Raji (cell line): ENCODE data around the gene SMAD3.

ENCODE experiments used
- POLR2A ChIP-seq: IDR thresholded peaks from 2 replicates; pipeline ENCODE4 v1.6.1; 2011; ENCODE audit warnings: low read depth, low read length, control low read depth; ENCODE audit not compliant: insufficient read depth

The SMAD3 gene

DNA sequence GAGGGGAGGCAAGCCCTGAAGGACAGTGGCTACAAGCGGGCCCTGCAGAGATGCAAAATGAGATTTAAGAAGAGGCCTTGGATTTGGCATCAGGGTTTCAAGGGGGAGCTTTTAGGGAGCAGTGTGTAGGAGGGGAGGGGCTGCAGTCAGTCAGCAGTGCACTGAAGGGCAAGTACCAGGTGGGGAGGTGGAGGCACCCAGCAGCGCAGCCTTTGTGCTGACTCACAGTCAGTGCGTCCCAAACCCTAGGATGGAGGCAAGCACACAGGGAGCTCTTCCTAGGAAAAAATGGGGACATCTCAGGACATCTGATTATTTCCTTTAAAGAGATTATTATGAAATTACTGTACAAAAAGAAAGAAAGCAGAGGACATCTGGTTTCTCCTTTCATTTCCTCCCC, 109.0 kb downstream of the SMAD3 start:
- TF ChIP-seq POLR2A, result no peak

DNA sequence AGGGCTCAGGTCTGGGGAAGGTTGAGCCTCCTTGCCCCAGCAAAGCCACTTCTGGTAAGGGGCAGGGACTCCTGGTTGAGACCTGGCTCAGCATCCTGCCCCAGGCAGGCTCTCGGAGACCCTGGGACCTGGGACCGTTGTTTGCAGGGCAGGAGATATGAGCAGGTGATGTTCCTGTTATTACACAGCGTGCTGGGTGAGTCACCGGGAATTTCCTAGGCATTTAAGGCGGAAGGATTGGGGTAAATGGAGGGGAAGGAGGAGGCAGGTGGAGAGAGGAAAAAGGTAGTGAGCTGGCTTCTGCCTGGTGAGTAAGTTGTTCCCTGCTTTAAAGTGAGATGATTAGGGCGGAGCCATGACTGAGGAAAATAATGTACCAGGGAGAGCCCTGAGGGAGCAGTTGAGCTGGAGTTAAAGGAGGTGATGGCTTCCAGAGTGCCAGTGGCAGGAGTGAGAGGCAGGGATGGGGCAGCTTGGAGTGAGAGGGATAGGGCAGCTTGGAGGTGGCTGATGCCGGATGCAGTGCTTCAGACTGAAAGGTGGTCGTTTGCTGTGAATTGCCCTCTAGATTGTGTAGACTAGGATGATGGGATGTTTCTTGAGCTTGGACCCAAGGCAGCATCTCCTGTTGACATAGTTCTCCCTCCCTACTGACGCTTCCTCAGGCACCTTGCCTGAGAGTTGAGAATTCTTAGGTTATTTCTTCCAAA, 109.6 kb downstream of the SMAD3 start:
- no peak for TF ChIP-seq POLR2A

DNA sequence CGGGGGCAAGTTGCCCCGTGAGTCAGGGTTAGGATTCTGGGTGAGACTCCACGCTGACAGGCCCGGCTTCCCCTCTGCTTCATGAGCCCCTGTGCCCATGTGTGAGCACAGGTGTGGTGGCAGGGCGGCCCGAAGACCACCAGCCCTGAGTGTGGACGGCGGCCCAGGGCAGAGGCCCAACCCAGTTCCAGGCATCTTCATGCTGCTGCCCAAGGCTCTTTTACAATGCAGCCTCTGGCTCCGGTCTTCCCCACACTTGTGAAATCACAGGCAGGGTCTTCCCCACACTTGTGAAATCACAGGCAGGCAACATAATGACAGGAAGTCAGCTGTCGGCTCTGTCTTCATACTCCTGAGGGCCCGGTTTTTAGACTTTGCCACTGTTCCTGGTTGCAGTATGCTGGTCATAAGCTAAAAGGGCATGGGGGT, 110.3 kb downstream of the SMAD3 start:
- no peak for TF ChIP-seq POLR2A

DNA sequence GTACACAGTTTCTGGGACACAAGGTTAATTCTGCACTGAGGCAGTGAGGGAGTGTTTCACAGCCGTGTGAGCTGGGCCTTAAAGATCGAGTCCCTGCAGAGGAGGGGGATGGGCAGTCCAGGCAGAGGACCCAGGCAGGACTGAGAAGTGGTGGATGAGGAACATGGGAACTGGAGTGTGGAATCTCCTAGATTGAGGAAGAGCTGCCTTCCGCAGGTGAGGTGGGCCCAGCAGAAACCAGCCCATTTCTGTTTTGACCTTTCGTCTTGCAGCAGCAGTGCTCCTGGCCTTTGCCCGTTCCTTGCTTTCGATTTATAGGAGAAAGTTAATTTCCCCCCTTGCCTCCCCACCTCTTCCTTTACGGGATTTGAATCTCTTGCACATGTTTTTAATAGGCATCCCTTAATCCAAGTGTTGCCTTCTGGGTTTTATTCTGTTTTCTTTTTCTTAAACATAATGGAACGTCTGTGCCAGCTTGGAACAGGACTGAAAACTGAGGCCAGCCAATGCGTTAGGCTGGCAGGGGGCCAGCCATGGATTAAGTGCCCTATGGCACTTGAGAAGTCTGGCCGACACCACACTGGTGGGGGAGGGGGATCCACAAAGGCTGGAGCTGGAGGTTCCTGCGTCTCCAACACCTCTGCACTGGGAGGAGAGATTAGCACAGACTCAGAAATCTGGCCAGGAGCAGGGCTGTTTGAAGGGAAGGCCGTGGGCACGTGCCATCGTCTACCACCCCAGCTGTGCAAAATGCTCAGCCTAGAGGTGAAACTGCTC, 111.0 kb downstream of the SMAD3 start:
- TF ChIP-seq POLR2A, result no peak

DNA sequence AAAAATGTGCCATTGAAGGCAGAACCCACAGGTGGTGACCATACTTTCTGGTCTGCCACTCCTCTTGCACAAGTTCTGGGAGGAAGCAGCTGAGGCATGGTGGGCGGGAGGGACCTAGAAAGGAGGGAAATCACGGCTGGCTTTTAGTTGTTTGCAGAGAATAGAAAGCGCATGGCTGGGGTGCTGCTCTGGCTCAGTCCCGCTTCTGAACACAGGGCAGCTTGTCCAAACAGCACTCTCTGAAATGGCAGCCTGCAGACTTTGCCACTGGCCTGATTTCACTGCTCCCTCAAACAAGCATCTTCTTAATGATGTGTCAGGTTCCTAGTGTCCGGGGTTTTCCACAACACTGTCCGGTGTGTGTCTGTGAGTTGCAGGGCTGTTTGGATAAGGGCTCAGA, 112.3 kb downstream of the SMAD3 start:
- no peak for TF ChIP-seq POLR2A

DNA sequence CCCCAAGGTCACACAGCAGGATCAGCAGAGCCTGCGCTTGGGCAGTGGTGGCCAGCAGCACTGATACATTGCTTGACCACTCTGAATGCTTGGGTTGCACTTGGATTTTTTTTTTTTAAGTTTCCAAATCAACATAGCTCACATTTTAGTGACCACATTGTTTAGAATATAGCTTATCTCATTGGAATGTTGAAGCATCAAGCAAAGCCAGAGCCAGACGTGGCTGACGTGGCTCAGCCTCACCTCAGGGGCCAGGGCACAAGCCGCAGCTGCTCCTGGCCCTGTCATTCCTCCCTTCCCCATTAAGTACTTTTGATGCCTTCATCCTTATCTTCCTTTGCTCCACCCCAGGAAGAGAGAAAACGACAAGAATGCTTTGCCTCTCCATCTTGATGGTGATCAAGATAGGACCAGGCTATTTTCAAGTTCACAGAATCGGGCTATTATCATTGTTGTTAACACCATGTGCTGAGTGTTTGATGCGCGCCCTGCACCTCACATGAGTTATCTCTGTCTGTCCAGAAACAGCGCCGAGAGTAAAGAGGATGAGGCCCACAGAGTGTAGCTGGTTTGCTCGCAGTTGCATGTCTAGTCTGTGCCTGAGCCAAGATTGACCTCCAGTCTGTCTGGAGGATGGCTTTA, 113.3 kb downstream of the SMAD3 start:
- no peak for TF ChIP-seq POLR2A

DNA sequence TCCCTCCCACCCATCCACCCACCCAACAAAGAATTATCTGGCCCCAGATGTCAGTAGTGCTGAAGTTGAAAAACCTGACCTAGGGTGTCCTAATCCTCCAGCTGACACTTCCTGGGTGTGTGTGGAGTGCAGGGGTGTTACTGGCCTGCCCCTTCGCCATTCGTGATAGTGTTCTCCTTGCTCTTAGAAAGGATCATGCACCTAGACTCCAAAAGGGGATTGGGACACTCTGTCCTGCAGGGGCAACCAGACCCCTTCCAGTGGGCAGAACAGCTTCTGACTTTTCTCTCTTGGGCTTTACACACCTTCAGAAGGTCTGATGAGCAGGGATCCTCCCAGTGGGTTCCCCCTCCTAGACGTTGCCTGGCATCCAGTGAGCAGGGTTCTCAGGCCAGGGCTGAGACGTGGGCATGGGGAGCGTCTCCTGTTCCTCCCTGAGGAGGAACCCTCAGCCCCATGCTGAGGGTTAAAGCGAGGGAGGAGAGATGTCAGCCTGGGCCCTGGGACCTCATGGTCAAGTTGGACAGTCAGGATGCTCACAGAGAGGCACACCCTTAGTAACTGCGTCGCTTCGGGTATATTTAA, 114.1 kb downstream of the SMAD3 start:
- TF ChIP-seq POLR2A, result no peak

DNA sequence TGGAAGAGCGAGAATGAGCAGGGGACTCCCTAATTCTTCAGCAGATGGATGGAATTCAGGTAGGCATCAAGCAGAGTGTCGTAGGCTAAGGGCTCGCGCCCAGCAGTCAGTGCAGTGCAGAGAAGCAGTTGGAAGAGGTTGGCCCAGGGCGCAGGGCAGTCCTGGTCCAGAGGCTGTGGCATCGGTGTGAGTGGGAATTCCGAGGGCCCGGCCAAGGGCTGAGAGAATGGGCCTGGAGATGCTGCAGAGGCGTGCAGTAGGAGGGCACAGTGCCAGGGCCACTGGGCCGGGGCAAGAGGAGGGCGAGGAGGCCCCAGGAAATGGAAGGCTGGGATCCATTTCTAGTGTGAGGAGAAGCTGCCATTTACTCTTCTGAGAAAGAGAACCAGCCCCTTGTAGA, 114.6 kb downstream of the SMAD3 start:
- TF ChIP-seq POLR2A, result no peak

DNA sequence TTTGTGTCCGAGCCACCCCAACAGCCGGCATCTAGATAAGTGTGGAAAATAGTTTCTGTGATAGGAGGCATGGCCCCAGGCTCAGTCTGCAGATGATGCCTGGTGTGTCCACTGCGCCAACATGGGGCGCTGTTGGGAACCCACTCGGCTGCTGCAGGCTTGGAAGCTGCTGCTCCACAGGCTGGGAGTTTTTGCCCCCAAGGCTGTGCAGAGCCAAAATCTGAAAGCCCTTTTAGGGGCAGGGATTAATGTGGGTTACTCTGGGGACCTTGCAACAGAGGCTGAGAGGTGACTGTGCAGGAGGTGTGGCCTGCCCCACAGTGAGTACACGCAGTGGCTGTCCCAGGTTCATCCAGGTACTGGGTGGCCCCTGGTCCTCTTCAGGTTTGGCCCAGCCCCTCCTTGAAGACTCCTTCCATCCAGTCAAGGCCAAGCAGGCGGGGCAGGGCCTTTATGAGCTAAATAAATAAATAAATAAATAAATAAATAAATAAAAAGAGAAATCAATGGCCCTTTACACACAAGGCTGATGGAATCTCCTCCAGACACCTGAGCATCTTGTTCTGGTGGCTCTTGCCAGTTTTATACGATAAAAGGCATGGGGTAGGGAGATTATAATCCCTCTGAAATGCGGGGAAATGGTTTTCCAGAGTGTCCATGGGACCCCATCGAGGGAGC, 115.3 kb downstream of the SMAD3 start:
- no peak for TF ChIP-seq POLR2A

DNA sequence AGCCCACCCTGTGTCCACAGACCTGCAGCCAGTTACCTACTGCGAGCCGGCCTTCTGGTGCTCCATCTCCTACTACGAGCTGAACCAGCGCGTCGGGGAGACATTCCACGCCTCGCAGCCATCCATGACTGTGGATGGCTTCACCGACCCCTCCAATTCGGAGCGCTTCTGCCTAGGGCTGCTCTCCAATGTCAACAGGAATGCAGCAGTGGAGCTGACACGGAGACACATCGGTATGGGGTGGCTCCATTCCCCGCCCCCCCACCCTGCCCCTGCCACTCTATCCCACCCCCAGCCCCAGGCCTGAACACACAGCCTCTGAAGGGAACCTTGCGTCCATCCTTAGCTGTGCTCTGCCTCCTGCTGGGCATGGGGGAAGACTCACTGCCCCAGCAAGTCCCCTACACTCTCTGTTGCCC, 115.8 kb downstream of the SMAD3 start:
- TF ChIP-seq POLR2A, result no peak

DNA sequence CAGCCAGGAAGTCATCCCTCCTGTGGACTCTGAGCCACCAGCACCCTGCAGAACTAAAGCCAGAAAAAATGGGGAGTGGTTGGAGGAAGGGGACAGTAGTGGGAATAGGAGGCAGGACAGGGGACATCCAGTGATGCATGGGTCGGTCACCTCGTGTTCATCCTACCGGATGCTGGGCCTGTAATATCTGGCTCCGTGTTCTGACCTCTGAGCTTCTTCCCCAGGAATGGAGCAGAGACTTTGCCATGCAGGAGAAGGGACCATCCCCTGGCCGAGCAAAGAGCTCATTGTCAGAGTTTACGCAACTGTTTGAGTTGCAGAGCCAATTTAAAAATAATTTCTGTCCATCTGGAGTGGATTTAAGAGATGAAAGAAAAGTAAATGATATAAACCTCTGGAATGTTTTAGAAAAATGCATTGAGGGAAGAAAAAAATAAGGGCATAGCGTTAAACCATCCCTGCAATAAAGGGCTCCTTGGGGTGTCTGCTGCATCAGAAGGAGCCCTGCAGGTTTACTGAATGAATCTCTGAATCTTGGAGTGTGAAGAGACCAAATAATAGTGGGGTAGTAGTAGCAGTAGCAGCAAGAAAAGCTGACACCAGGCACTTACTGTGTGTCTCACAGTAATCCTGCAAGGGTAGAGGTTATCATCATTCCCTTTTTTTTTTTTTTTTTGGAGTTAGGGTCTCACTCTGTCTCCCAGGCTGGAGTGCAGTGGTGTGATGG, 118.2 kb downstream of the SMAD3 start:
- TF ChIP-seq POLR2A, result no peak

DNA sequence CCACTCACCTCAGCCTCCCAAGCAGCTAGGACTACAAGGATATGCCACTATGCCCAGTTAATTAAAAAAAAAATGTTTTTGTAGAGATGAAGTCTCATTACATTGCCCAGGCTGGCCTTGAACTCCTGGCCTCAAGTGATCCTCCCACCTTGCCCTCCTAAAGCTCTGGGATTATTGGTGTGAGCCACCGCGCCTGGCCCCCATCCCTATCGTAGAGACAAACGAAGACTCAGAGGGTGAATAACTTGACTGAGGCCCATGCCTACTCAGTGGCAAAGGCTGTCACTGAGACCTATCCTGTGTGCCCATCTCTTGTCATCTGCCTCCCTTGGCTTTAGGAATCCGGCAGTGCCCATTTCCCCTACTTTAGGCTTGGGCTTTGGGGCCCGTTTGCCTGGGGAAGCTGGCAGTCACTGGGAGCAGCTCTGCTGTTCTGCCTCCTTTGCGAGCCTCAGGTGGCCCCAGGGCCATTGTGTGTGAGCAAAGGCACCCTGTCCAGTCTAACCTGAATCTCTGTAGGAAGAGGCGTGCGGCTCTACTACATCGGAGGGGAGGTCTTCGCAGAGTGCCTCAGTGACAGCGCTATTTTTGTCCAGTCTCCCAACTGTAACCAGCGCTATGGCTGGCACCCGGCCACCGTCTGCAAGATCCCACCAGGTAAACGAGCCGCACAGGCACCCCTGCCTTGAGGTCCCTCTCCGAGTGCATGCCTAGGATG, 119.0 kb downstream of the SMAD3 start:
- TF ChIP-seq POLR2A, result no peak

DNA sequence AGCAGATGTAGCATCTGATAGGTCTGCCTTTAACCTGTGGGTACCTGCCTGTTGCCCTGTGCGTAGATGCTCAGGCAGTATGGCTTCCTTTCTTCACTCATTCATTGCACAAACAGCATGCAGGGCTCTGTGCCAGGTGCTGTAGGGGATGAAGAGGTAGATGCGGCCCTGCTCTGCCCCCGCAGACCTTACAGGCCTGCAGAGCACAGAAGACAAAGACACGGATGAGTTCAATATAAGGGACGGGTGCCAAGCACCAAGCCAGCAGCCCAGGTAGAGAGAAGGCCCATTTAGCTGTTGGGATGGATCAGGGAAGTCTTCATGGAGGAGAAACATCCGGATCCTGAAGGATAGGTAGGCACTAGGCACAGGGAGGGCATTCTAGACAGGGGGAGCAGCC, 119.6 kb downstream of the SMAD3 start:
- no peak for TF ChIP-seq POLR2A
